NCI-H345 (cell line): ENCODE results near the gene ITGB4.
"Not testable (repeated sequence)": the region's sequence is repeated elsewhere in the genome, so short reads cannot be mapped to it uniquely, and the experiment has no call there.

Experiments used
- DNase-seq: peaks from one replicate; lab custom pipeline; 2025; lab: John Stamatoyannopoulos, UW

Gene ITGB4

DNA sequence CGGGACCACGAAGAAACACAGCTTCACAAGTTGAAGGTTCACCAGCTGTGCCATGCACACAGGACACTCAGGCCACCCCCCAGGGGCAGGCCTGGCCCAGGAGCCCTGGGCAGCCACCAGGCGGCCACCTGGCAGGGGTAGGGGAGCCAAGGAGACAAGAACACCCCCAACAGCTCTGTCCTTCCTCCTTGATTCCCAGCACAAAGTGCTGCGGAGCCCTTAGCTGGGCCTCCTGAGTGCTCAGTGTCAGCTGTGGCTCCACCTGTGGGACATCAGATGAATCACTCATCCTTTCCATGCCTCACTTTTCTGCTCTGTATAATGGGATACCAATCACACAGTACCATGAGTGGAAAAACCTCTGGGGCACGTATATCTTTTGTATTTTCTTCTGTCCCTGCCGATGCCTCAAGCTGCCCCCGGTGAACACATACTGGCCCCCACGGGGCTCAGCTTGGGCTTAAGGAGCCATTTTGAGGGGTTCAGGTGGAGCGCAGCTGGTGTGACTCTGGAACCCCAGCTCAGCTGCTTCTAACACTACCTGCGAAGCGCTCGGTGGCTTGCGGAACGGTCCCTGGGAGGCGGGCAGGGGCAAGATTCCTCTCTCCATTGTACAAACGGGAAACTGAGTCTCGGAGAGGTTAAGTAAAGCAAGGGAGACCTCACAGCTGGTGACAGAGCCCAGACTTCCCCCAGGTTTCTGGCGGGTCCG, 31.7 kb downstream of the ITGB4 start:
- DNase-seq = no peak

DNA sequence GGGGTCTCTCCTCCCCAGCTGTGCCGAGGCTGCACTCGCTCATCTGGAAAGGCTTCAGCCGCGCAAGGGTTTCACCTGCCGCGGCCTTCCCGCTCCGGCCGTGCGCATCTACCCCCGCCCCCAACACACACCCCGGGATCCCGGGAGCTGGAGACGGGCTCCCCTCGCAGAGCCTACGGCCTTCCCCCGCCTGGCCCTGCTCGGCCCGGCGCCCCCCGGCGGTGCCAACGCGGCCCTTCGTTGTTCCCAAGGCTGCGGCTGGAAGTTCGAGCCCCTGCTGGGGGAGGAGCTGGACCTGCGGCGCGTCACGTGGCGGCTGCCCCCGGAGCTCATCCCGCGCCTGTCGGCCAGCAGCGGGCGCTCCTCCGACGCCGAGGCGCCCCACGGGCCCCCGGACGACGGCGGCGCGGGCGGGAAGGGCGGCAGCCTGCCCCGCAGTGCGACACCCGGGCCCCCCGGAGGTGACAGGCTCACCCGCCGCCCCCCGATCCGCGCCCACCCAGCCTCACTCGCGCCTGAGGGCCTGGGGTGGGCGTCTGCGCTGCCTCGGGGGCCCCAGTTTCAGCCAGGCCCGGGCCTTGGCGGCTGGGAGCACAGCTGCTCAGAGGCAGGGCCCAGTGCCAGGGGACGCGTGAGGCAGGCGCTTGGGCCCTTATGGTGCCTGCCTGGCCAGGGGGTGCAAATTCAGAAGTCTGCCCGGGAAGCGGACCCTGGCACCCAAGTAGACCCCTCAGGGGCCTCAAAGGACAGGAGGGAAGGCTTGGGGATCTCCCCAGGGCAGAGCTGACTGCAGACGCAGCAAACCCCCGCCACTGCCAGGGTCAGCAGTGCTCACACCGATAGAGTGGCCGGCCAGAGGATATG, 32.5 kb downstream of the ITGB4 start:
- no peak for DNase-seq

DNA sequence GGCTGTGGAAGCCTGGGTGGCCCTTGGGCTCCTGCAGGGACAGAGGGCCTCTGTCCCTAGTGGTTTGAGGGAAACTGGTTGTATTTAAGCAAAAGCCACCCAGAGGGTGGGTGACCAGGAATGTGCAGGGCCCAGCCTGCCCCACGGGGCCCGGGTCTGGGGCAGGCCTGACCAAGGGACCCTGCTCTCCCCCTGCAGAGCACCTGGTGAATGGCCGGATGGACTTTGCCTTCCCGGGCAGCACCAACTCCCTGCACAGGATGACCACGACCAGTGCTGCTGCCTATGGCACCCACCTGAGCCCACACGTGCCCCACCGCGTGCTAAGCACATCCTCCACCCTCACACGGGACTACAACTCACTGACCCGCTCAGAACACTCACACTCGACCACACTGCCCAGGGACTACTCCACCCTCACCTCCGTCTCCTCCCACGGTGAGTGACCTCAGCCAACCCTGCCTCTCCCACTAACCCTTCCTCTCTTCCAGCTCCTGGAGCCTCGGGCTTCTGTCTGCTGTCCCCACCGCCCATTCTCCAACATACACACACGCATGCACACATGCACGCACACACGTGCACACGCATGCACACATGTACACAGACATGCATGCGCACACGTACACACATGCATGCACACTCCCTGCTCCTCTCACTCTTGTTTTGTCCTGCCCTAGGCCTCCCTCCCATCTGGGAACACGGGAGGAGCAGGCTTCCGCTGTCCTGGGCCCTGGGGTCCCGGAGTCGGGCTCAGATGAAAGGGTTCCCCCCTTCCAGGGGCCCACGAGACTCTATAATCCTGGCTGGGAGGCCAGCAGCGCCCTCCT, 33.3 kb downstream of the ITGB4 start:
- DNase-seq = no peak

DNA sequence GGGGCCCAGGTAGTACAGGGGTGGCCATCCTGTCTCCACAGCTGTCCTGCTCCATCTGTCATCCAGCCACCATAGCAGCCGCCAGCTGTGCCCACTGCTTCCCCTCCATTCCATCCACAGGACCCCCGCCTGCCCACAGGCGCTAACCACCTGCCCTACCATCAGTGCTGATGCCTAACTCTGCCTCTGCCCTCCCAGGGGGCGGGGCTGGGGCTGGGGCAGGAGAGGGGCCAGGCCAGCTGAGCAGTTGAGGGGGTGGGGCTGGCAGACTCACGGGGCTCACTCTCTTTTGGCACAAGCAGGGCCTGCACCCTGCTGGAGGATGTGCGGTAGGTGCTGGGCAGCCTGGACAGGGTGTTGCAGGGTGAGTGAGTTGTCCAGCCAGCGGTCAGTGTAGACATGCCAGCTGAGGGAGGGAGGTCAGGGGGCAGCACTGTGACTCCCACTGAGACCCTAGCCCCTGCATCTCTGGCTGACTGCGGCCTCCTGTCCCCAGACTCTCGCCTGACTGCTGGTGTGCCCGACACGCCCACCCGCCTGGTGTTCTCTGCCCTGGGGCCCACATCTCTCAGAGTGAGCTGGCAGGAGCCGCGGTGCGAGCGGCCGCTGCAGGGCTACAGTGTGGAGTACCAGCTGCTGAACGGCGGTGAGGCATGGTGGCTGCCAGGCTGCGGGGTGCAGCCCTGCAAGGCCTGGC, 34.1 kb downstream of the ITGB4 start:
- DNase-seq = no peak

DNA sequence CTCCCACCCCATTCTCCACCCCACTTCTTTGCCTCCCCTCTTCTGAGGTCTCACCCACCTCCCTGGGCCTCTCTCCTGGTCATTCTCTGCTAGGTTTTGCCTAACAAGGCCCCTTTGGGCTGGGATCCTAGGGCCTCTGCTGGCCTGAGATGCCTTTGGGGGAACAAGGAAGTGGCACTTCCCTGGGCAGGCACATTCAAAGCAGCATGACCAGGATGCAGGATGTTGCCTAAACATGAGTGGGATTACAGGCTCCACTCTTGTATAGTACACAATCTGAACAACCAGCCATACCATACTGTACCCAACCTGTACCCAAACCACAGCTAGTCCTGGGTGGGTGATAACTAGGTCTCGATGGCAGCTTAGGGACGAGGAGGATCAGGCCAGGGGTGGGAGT, 34.7 kb downstream of the ITGB4 start:
- no peak for DNase-seq

DNA sequence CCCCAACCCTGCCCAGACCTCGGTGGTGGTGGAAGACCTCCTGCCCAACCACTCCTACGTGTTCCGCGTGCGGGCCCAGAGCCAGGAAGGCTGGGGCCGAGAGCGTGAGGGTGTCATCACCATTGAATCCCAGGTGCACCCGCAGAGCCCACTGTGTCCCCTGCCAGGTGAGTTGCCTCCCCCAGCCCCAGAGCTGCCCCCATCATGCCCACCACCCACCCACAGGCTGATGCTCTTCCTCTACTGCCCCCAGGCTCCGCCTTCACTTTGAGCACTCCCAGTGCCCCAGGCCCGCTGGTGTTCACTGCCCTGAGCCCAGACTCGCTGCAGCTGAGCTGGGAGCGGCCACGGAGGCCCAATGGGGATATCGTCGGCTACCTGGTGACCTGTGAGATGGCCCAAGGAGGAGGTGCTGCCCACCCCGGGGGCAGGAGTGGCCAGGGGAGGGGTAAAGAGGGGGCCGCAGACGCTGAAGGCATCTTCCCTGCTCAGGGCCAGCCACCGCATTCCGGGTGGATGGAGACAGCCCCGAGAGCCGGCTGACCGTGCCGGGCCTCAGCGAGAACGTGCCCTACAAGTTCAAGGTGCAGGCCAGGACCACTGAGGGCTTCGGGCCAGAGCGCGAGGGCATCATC, 35.3 kb downstream of the ITGB4 start:
- no peak for DNase-seq

DNA sequence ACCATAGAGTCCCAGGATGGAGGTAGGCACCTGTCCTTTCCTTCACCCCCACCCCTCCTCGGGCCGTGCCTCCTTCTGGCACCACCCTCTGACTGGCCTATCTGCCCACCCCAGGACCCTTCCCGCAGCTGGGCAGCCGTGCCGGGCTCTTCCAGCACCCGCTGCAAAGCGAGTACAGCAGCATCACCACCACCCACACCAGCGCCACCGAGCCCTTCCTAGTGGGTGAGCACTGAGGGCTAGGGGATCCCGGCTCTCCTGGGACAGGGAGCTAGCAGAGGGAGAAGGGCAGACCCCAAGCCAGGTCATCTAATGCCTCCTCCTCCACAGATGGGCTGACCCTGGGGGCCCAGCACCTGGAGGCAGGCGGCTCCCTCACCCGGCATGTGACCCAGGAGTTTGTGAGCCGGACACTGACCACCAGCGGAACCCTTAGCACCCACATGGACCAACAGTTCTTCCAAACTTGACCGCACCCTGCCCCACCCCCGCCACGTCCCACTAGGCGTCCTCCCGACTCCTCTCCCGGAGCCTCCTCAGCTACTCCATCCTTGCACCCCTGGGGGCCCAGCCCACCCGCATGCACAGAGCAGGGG, 35.9 kb downstream of the ITGB4 start:
- no peak for DNase-seq

DNA sequence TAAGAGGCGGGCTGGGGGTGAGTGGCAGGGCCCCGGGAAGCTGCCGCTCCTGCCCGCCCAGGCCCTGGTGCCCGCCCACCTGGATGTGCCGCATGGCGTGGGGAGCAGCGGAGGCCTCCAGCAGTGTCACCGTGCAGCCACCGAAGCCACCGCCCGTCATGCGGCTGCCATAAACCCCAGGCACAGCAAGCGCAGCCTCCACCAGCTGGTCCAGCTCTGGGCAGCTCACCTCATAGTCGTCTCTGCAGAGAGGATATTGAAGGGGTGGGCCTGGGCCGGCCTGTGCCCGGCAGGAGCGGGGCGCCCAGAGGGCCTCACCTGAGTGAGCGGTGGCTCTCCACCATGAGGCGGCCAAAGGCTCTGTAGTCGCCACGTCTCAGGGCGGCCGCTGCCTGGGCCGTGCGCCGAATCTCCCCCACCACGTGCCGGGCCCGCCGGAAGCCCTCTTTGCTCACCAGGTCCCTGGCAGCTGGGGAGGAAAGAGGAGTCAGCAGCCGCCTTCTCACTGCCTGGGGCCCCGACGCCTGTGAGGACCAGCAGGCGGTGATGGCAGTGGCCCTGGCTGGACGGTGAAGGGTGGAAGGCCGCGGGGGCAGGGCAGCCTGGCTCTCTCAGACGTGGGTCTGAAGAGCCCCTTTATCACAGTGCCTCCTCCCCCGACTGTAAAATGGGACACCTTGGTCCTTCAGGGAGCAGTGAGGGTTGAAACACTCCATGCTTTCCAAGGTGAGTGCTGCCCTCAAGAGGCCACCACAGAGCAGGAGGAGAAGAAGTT, 37.1 kb downstream of the ITGB4 start:
- DNase-seq = no peak

DNA sequence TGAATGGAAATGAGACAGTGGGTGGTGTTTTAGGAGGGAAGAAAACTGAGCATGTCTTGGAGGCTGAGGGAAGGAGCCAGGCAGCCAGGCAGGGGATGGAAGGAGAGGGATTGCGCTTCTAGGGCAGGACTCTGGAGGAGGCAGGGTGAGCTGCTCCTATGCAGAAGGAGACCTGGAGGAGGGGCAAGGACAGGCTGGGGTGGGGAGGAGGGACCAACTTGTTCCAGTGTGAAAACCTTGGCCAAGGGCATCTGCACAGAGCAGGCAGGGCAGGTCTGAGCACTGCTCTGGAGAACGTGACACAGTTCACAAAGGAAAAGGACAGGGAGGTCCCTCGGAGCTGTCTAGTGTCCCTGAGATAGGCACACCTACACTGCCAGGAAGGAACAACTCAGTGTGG, 38.2 kb downstream of the ITGB4 start:
- no peak for DNase-seq

DNA sequence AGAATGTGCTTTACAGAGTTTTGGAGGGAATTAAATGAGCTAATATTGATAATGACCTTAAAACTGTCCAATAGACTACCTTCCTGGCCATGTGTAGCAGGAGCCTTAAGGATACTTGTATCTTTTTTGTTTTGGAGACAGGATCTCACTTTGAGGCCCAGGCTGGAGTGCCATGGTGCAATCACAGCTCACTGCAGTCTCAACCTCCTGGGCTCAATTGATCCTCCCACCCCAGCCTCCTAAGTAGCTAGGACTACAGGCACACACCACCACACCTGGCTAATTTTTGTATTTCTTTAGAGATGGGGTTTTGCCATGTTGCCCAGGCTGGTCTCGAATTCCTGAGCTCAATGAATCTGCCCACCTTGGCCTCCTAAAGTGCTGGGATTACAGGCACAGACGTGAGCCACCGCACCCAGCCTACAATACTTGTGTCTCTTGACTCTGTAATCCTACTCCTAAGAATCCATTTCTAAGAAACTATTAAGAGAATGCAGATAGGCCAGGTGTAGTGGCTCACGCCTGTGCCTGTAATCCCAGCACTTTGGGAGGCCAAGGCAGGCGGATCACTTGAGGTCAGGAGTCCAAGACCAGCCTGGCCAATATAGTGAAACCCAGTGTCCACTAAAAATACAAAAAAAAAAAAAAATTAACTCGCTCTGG, 38.9 kb downstream of the ITGB4 start:
- DNase-seq = not testable (repeated sequence)

DNA sequence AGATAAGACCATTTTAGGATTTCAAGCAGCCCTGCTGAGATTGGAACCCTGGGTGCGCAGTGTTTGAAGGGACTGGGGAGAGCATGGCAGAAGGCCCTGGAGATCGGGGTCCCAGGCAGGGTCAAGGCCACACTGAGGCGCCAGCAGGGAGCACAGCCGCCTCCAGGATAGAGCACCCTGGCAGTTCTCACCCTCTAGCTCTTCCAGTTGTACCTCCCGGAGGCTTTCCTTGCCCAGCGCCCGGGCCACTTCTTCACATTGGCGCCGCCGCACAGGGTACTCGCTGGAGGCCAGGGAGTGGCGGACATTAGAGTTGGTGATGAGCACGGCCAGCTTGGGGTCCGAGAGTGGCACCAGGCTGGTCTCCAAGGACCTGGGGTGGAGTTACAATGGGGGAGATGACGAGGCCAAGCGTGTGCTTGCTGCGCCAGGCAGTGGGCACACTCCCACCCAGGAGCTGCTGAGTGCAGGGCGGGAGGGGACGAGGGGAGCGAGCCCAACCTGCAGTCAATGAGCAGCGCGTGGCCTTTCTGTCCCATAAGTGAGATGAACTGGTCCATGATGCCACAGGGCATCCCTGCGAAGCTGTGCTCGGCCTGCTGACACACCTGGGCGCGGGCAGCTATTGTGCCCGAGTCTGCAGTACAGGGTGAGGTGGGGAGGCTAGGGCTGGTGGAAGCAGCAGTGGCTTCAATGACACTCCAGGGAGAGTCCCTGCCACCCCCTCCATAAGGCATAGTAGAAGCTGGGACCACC, 41.4 kb downstream of the ITGB4 start:
- DNase-seq = no peak

DNA sequence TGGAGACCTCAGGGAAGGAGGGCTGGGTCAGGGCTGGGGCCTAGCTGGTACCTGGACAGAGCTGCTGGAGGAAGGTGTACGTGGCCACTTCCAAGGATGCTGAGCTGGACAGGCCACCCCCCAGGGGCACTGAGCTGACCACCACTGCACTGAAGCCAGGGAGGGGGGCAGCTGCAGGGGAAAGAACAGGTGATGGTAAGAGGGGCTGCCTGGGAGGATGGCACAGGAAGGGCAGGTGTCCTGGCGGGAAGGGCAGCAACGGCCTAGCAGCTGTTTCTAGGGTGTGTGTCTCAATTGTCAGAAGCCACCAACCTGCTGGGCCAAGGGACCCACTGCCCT, 42.0 kb downstream of the ITGB4 start:
- no peak for DNase-seq

DNA sequence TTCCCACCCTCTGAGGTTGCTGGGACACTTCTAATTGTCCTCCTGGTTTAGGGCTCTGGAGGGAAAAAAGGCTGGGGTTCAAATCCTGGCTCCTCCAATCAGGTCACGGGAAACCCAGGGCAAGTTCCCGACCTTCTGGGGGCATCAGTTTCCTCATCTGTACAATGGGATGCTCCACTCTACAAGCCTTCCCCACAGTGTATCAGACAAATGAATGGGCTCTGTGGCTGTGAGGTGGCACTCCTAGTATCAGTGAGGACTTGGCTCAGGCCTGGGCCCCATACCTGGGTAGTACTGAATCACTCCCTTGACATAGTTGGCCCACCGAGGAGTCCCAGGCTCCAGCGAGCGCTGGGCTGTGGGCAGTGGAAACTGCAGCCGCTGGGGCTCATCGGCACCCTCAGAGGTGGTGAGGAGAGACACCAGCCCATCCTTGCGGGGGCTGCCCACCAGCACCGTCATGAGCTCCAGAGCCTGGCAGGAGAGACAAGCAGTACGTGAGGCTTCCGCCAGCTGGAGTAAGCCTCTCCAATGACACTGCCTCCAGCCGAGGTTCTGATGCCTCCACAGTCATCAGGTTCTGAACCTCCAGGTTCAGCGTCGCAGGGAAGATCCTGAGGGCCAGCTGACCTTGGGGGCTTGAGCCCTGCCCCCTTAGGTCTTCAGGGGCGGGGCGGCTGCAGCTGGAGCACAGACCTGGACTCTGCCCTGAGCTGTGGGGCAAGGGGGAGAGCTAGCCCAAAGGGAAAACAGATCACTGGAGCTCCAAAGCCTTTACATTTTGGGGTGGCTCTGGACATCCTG, 42.6 kb downstream of the ITGB4 start:
- no peak for DNase-seq

DNA sequence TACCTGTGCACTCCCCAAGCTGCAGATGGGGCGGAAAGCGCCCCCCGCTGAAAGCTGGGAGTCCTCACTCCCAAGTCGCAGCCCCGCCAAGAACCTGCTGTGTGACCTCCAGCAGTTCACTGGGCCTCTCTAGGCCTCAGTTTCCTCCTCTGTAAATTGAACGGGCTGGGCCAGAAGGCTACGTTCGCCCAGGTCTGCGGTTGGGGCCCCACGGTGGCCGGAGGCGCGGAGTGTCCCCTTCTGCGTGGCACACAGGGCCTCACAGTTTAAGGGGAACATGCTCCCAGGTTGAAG, 43.1 kb downstream of the ITGB4 start:
- DNase-seq = no peak

DNA sequence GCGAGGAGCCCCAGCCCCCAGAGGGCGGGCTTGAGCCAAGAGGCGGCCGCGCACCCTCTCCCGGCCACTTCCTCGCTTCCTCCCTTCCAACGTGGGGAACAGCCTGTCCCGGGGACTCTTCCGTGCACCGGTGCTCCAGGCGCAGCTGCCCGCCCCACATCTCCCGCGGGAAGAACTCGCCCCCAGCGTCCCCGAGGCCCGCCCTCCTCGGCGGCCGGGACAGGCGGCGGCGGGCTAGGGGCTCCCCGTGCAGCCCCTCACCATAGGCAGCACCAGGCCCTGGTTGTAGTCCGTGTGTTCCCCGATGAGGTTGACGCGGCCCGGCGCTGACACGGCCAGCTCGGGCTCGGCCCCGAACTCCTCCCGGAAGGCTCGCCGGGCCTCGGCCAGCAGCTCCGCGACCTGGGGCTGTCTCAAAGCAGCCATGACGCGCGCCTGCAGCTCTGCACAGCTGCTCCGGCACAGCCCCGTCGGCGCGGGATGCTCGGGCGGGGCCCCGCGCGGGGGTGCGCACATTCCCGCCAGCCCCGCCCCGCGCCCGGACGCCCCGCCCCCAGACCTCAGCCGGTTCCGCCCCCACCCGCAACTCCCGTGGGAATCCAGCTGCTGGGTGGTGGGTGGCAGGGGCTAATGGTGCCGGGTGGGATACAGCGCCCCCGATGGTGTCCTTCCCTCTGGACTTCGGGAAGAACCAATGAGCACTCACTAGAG, 43.6 kb downstream of the ITGB4 start, which contains the start of gene GALK1:
TSS of gene GALK1 (minus strand) at position 482 of the 711 bp plus-strand sequence. CDS start at position 426, 56 bp downstream.
- peak; percentile 80 for DNase-seq

DNA sequence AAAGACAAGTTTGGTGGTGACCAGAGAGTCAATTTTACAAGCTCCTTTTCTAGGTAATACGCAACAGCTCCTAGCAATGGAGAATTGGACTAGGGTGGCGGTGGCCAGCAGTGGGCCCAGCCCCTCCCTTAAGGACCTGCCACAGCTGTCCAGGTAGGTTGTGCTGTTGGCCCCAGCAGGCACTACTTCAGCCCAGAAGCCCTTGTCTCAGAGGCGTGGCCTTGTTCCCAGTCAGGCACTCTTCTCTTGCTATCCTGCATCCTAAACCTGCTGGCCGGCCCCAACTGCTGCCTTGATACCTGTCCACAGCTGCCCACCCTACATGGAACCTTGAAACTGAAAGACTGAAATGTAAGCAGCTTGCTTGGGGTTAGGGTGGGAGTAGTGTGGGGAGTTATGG, 44.7 kb downstream of the ITGB4 start:
- DNase-seq = no peak

DNA sequence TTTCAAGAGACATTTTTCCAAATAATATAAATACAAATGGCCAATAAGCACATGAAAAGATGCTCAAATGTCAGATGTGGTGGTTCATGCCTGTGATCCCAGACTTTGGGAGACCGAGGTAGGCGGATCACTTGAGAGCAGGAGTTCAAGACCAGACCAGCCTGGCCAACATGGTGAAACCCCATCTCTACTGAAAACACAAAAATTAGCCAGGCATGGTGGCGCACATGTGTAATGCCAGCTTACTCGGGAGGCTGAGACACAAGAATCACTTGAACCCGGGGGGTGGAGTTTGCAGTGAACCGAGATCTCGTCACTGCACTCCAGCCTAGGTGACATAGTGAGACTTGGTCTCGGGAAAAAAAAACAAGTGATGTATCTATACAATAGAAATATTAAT, 46.6 kb downstream of the ITGB4 start:
- DNase-seq = no peak

DNA sequence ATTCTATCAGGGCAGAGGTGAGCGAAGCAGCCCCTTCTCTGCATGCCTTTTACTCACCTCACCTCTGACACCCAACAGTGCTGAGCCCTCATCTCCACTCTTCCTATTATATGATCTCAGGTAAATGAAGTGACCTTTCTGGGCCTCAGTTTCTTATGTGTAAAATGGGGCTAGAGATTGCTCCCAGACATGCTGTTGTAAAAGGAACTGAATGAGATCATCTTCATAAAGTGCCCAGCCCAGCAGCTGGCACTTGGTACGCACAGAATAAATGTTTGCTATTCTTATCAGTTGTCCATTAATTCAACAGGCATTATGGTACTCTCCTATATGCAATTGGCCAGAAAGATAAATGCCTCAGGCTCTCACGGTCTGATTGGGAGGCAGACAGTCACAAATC, 48.3 kb downstream of the ITGB4 start:
- peak; percentile 84 for DNase-seq
